GM23338 (cell line): ENCODE results near the gene SPX. TPM values are rescaled to one million over a fixed set of nuclear protein-coding genes. Genes with fewer than 3 reads are reported as not detected.

Experiments used
- ATAC-seq: fragments of 200-7000 bp; cut with Tn5 transposase; 3 replicates; pipeline ENCODE4 v1.9.1; 2020
- DNase-seq: peaks from one replicate; pipeline ENCODE4 v3.0.0-alpha.2; 2015; ENCODE audit warnings: low spot score
- H2AFZ ChIP-seq: fragments of 200-600 bp; sonication (generic); 2 replicates; pipeline ENCODE4 v1.8.0; 2016; ENCODE audit warnings: antibody characterized with exemption, mild to moderate bottlenecking, moderate library complexity
- H3F3A ChIP-seq: fragments of 200-600 bp; sonication (generic); replicated peaks from 2 replicates; pipeline ENCODE4 v1.8.0; 2017; ENCODE audit warnings: antibody characterized with exemption, mixed run types, low read depth
- H3K27ac ChIP-seq: fragments of 200-600 bp; sonication (generic); 2 replicates; pipeline ENCODE4 v1.6.1; 2016; ENCODE audit warnings: low read depth
- H3K27me3 ChIP-seq: fragments of 200-600 bp; sonication (generic); 2 replicates; pipeline ENCODE4 v1.8.0; 2016; ENCODE audit warnings: mild to moderate bottlenecking, mixed run types, moderate library complexity; ENCODE audit not compliant: insufficient read depth
- H3K36me3 ChIP-seq: fragments of 200-600 bp; sonication (generic); 2 replicates; pipeline ENCODE4 v1.8.0; 2016; ENCODE audit warnings: mild to moderate bottlenecking; ENCODE audit not compliant: insufficient read depth
- H3K4me1 ChIP-seq: fragments of 200-600 bp; sonication (generic); 2 replicates; pipeline ENCODE4 v1.8.0; 2016; ENCODE audit warnings: mild to moderate bottlenecking, moderate library complexity; ENCODE audit not compliant: insufficient read depth
- H3K4me2 ChIP-seq: fragments of 200-600 bp; sonication (generic); 2 replicates; pipeline ENCODE4 v1.7.1; 2017; ENCODE audit warnings: mixed run types
- H3K4me3 ChIP-seq: fragments of 200-600 bp; sonication (generic); 2 replicates; pipeline ENCODE4 v1.6.1; 2016; ENCODE audit warnings: mixed run types
- H3K79me2 ChIP-seq: fragments of 200-600 bp; sonication (generic); replicated peaks from 2 replicates; pipeline ENCODE4 v1.8.0; 2017; ENCODE audit warnings: mild to moderate bottlenecking; ENCODE audit not compliant: insufficient read depth
- H3K9me2 ChIP-seq: fragments of 200-600 bp; sonication (generic); 2 replicates; pipeline ENCODE4 v1.8.0; 2017; ENCODE audit not compliant: insufficient read depth
- H4K20me1 ChIP-seq: fragments of 200-600 bp; sonication (generic); replicated peaks from 2 replicates; pipeline ENCODE4 v1.8.0; 2017; ENCODE audit warnings: mild to moderate bottlenecking; ENCODE audit not compliant: insufficient read depth
- H3K27ac Mint-ChIP-seq: 2 replicates; pipeline ENCODE4 v1.8.0; 2020; ENCODE audit warnings: inconsistent platforms, mild to moderate bottlenecking, moderate library complexity, mixed read lengths
- H3K27me3 Mint-ChIP-seq: 3 replicates; pipeline ENCODE4 v1.8.0; 2022; ENCODE audit warnings: low read depth, mild to moderate bottlenecking, moderate library complexity, mixed read lengths, inconsistent platforms; ENCODE audit not compliant: insufficient read depth, poor library complexity
- H3K36me3 Mint-ChIP-seq: 3 replicates; pipeline ENCODE4 v1.8.0; 2021; ENCODE audit warnings: low read depth, mild to moderate bottlenecking, inconsistent platforms, moderate library complexity, mixed read lengths
- H3K4me1 Mint-ChIP-seq: 3 replicates; pipeline ENCODE4 v1.8.0; 2020; ENCODE audit warnings: mild to moderate bottlenecking, inconsistent platforms, mixed read lengths
- H3K4me3 Mint-ChIP-seq: 3 replicates; pipeline ENCODE4 v1.8.0; 2021; ENCODE audit warnings: moderate library complexity, mild to moderate bottlenecking, inconsistent platforms, mixed read lengths
- H3K9me3 Mint-ChIP-seq: 3 replicates; pipeline ENCODE4 v1.8.0; 2020; ENCODE audit warnings: moderate library complexity, mild to moderate bottlenecking, inconsistent platforms, mixed read lengths
- CREB1 ChIP-seq: fragments of 250-450 bp; sonication (Bioruptor Pico); IDR thresholded peaks from 2 replicates; pipeline ENCODE4 v1.5.0; 2020; ENCODE audit warnings: low read depth, mild to moderate bottlenecking, moderate library complexity
- CTCF ChIP-seq, 2 experiments: fragments of 200-600 bp in 1 of 2; sonication (generic) in 1 of 2; conservative IDR thresholded peaks; 2 replicates each; pipeline versions ENCODE4 v1.5.1 to v1.6.1; 2016 to 2017; ENCODE audit warnings: antibody characterized with exemption in 2 of 2, low read depth in 2 of 2, mild to moderate bottlenecking in 2 of 2, moderate library complexity in 1 of 2
- ETS1 ChIP-seq: IDR thresholded peaks from 2 replicates; pipeline ENCODE4 v1.6.1; 2016; ENCODE audit warnings: antibody characterized with exemption
- EZH2 ChIP-seq: fragments of 200-600 bp; sonication (generic); IDR thresholded peaks from one replicate; pipeline ENCODE4 v1.8.0; 2017; ENCODE audit warnings: antibody characterized with exemption, mild to moderate bottlenecking, low read depth; ENCODE audit not compliant: unreplicated experiment
- EZH2phosphoT487 ChIP-seq: fragments of 200-600 bp; sonication (generic); IDR thresholded peaks from one replicate; pipeline ENCODE4 v1.8.1; 2018; ENCODE audit warnings: antibody characterized with exemption; ENCODE audit not compliant: unreplicated experiment
- JUNB ChIP-seq: IDR thresholded peaks from one replicate; pipeline ENCODE4 v1.6.1; 2016; ENCODE audit warnings: antibody characterized with exemption; ENCODE audit not compliant: unreplicated experiment
- NANOG ChIP-seq: IDR thresholded peaks from 2 replicates; pipeline ENCODE4 v1.6.1; 2016; ENCODE audit warnings: antibody characterized with exemption, borderline replicate concordance
- POLR2AphosphoS5 ChIP-seq: IDR thresholded peaks from 2 replicates; pipeline ENCODE4 v1.6.1; 2016; ENCODE audit warnings: antibody characterized with exemption, low read depth
- REST ChIP-seq: IDR thresholded peaks from one replicate; pipeline ENCODE4 v1.6.1; 2018; ENCODE audit warnings: antibody characterized with exemption; ENCODE audit not compliant: unreplicated experiment
- STAT1 ChIP-seq: IDR thresholded peaks from one replicate; pipeline ENCODE4 v1.6.1; 2016; ENCODE audit warnings: antibody characterized with exemption; ENCODE audit not compliant: unreplicated experiment
- ZNF114 ChIP-seq: fragments of 250-450 bp; sonication (Bioruptor Pico); IDR thresholded peaks from 2 replicates; pipeline ENCODE4 v1.5.0; 2020; ENCODE audit warnings: mild to moderate bottlenecking, moderate library complexity
- ZNF331 ChIP-seq: fragments of 250-450 bp; sonication (Bioruptor Pico); IDR thresholded peaks from 2 replicates; pipeline ENCODE4 v1.5.0; 2020; ENCODE audit warnings: low read depth, mild to moderate bottlenecking, moderate library complexity
- ZNF462 ChIP-seq: fragments of 250-450 bp; sonication (Bioruptor Pico); IDR thresholded peaks from 2 replicates; pipeline ENCODE4 v1.5.0; 2020; ENCODE audit warnings: mild to moderate bottlenecking, moderate library complexity
- polyA plus RNA-seq: library from polyadenylated mRNA; unstranded; fragments of >200 nt; fragmentation: Nextera tagmentation; extraction: Ambion mirVana; gene quantifications from 2 replicates; pipeline ENCODE4 v1.2.1, GENCODE V29; 2016
- total RNA-seq: library from RNA; depleted of rRNA; stranded (reverse); fragments of >200 nt; shearing (Covaris generic); gene quantifications from 2 replicates; pipeline ENCODE4 v1.2.3, GENCODE V29; 2014

Gene SPX
- total and polyA plus RNA-seq, 2 experiments from 2014 or later: 1.3 TPM

GRCh38 chr12:21545557-21545956 lies 19.5 kb downstream of the SPX start:
- no peak overlapping the region for H3K4me2 ChIP-seq
- Mint-ChIP-seq H3K27ac (no peak overlapping the region), H3K4me1 (no peaks in the 10 kb centered on the region), H3K36me3 (no peaks in the 10 kb centered on the region), H3K4me3 (no peak overlapping the region), H3K9me3 (no peaks in the 10 kb centered on the region), H3K27me3 (peaks cover 2% of the 10 kb centered on the region)
- no peaks in the 10 kb centered on the region for H3F3A ChIP-seq
- H3K4me1 ChIP-seq: no peaks in the 10 kb centered on the region
- no peaks in the 10 kb centered on the region for H3K9me2 ChIP-seq
- no peak for ATAC-seq
- no peak overlapping the region for H3K4me3 ChIP-seq
- no peak overlapping the region for H3K27ac ChIP-seq
- no peaks in the 10 kb centered on the region for H3K36me3 ChIP-seq
- H2AFZ ChIP-seq: no peak overlapping the region
- H3K79me2 ChIP-seq: no peaks in the 10 kb centered on the region
- no peaks in the 10 kb centered on the region for H3K27me3 ChIP-seq
- no peak for DNase-seq
- TF ChIP-seq EZH2 (no peak), ETS1 (no peak), REST (no peak), STAT1 (no peak), CTCF (conservative IDR thresholded peaks at IDR 0.05; ENCODE audit: low read depth in 2 of 2) (no peak), ZNF462 (CRISPR knock-in tag) (no peak), EZH2phosphoT487 (no peak), NANOG (no peak), JUNB (no peak), ZNF331 (CRISPR knock-in tag) (no peak), POLR2AphosphoS5 (no peak), CREB1 (CRISPR knock-in tag) (no peak), ZNF114 (no peak)
- no peaks in the 10 kb centered on the region for H4K20me1 ChIP-seq
